ENCODE data around the gene CELF4. TPM values are rescaled to one million over a fixed set of nuclear protein-coding genes. Genes with fewer than 3 reads are reported as not detected.

Gene CELF4
- total RNA-seq, 2 donors from 2014 or later, result 0.22 to 3.9 TPM

DNA sequence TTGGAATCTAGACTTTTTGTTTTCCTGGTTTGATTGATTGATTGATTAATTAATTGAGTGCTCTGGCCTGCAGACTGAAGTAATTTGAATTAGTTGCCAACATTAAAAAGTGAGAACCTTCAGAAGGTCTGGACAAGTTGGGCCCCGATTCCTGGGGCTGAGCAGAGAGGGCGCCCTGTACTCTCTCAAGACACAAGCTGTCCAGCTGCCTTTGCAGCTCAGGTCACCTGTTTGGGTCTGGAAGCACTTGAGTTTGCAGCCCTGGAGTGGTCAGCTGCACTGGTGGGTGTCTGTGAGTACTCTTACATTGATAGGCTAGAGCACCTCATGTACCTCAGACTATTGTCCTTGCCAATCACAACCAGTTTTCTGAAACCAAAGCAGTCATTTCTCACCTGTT, 22.7 kb upstream of the CELF4 start:
- no peak for DNase-seq (ENCODE audit: low spot score)
- TF ChIP-seq, protein P1, sequence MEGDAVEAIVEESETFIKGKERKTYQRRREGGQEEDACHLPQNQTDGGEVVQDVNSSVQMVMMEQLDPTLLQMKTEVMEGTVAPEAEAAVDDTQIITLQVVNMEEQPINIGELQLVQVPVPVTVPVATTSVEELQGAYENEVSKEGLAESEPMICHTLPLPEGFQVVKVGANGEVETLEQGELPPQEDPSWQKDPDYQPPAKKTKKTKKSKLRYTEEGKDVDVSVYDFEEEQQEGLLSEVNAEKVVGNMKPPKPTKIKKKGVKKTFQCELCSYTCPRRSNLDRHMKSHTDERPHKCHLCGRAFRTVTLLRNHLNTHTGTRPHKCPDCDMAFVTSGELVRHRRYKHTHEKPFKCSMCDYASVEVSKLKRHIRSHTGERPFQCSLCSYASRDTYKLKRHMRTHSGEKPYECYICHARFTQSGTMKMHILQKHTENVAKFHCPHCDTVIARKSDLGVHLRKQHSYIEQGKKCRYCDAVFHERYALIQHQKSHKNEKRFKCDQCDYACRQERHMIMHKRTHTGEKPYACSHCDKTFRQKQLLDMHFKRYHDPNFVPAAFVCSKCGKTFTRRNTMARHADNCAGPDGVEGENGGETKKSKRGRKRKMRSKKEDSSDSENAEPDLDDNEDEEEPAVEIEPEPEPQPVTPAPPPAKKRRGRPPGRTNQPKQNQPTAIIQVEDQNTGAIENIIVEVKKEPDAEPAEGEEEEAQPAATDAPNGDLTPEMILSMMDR (IDR thresholded peaks at IDR 0.05), result no peak
- no peaks in the 10 kb centered on the region for H3K27me3 ChIP-seq
- H3K36me3 ChIP-seq, result no peaks in the 10 kb centered on the region
- no peak overlapping the region for H3K27ac ChIP-seq
- H3K9me3 ChIP-seq, result no peaks in the 10 kb centered on the region
- no peak overlapping the region for H3K4me3 ChIP-seq
- H3K4me1 ChIP-seq, result no peaks in the 10 kb centered on the region

DNA sequence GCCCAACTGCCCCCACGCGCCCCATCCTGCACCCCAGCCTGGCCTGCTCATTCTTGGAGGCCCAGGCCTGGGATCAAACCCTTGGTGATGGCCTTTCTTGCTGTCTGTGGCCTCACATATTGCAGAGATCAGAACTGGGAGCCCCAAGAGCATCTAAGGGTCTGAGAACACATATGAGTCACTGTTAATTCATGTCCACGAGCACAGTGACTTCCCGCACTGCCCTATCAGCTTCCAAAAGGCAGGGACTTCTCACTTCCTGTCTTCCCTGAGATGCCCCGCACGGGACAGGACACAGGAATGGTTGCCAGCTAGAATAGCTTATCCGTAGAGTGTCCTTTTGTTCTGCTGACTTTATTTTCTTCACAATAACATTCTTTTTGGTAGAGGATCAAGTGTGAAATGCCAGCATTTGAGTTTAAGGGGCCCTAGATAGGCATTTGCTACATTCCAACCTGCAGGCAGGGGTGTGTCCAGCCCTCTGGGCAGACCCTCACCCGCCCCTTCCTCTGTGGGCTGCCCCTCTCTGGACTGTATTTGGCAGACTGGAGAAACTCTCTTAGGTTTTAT, 21.1 kb upstream of the CELF4 start:
- H3K27me3 ChIP-seq, result no peaks in the 10 kb centered on the region
- no peaks in the 10 kb centered on the region for H3K4me1 ChIP-seq
- no peak for DNase-seq (ENCODE audit: low spot score)
- H3K9me3 ChIP-seq, result no peaks in the 10 kb centered on the region
- TF ChIP-seq, protein P1 (IDR thresholded peaks at IDR 0.05), result no peak
- no peak overlapping the region for H3K27ac ChIP-seq
- no peak overlapping the region for H3K4me3 ChIP-seq
- H3K36me3 ChIP-seq, result no peaks in the 10 kb centered on the region

DNA sequence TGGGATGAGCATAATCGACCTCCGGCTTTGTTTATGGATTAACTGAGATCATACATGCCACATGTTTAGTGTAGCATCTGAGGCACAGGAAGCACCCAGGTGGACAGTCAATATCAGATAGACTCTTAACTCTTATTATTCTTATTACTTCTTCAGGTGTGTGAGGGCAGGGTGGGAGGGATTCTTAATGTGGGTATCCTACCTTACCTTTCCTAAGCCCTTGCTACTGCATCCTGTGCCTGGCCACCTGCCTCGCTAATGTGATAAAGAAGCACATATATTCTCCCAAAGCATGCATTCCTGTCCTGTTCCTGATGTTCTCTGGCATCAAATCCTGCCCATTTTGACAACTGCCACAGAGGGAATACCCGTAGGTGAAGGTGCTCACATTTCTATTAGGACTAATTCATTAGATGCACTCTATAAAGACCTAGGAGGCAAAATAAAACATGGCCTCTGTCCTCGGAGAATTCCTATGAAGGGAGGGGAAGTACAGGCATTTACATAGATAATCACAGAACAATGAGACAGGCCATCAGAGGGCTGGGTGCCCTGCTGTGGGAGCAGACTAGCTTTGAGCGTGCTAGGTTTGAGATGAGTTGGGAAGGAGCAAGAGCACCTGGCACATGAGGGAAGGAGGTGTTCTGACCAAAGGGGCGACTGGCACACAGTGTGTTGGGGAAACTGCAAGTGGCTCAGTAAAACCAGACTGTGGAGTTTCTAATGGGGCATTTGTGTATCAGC, 19.5 kb upstream of the CELF4 start:
- Histone ChIP-seq H3K4me1 (no peaks in the 10 kb centered on the region), H3K9me3 (no peaks in the 10 kb centered on the region), H3K36me3 (no peaks in the 10 kb centered on the region), H3K4me3 (no peak overlapping the region), H3K27ac (no peak overlapping the region), H3K27me3 (no peaks in the 10 kb centered on the region)
- TF ChIP-seq, protein P1 (IDR thresholded peaks at IDR 0.05), result no peak
- DNase-seq (ENCODE audit: low spot score), result no peak

- Histone ChIP-seq H3K27me3 (no peaks in the 10 kb centered on the region), H3K36me3 (no peaks in the 10 kb centered on the region), H3K4me1 (peaks cover 0 to 1% of the 10 kb centered on the region in 2 donors), H3K9me3 (no peaks in the 10 kb centered on the region), H3K4me3 (no peak overlapping the region), H3K27ac (no peak overlapping the region)
- no peak for DNase-seq (ENCODE audit: low spot score)
- TF ChIP-seq, protein P1 (IDR thresholded peaks at IDR 0.05), result no peak
Measured at GRCh38 chr18:37584217-37584616, 18.6 kb upstream of the CELF4 start.

DNA sequence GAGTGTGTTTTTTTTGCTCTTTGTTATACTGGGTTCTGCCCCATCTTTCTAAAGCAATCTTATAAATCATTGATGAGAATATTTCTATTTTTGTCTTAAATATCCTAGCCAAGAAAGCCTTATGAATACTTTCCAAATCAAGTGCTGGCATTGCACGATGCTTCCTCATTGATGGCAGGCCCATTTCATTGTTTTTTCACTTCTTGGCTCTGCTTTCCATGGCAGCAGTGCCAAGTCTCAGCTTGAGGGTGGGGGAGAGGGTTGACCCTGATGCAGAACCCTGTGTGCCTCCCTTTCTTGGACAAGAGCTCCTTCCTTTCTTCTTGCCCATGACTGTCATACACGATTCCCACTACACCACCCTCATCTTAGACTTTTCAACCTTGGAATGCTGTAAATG, 16.7 kb upstream of the CELF4 start:
- Histone ChIP-seq H3K9me3 (no peaks in the 10 kb centered on the region), H3K4me3 (no peak overlapping the region), H3K4me1 (peaks cover 0 to 12% of the 10 kb centered on the region in 2 donors), H3K27me3 (no peaks in the 10 kb centered on the region), H3K36me3 (no peaks in the 10 kb centered on the region), H3K27ac (no peak overlapping the region)
- DNase-seq (ENCODE audit: low spot score), result no peak
- TF ChIP-seq, protein P1 (IDR thresholded peaks at IDR 0.05), result no peak

All from right atrium auricular region (tissue), 2 donors.